GM23338 (cell line): ENCODE results near the gene OR10Z1. TPM values are rescaled to one million over a fixed set of nuclear protein-coding genes. Genes with fewer than 3 reads are reported as not detected.

ENCODE experiments used
- ATAC-seq: fragments of 200-7000 bp; cut with Tn5 transposase; 3 replicates; pipeline ENCODE4 v1.9.1; 2020
- DNase-seq: peaks from one replicate; pipeline ENCODE4 v3.0.0-alpha.2; 2015; ENCODE audit warnings: low spot score
- H2AFZ ChIP-seq: fragments of 200-600 bp; sonication (generic); 2 replicates; pipeline ENCODE4 v1.8.0; 2016; ENCODE audit warnings: antibody characterized with exemption, mild to moderate bottlenecking, moderate library complexity
- H3F3A ChIP-seq: fragments of 200-600 bp; sonication (generic); replicated peaks from 2 replicates; pipeline ENCODE4 v1.8.0; 2017; ENCODE audit warnings: antibody characterized with exemption, mixed run types, low read depth
- H3K27ac ChIP-seq: fragments of 200-600 bp; sonication (generic); 2 replicates; pipeline ENCODE4 v1.6.1; 2016; ENCODE audit warnings: low read depth
- H3K27me3 ChIP-seq: fragments of 200-600 bp; sonication (generic); 2 replicates; pipeline ENCODE4 v1.8.0; 2016; ENCODE audit warnings: mild to moderate bottlenecking, mixed run types, moderate library complexity; ENCODE audit not compliant: insufficient read depth
- H3K36me3 ChIP-seq: fragments of 200-600 bp; sonication (generic); 2 replicates; pipeline ENCODE4 v1.8.0; 2016; ENCODE audit warnings: mild to moderate bottlenecking; ENCODE audit not compliant: insufficient read depth
- H3K4me1 ChIP-seq: fragments of 200-600 bp; sonication (generic); 2 replicates; pipeline ENCODE4 v1.8.0; 2016; ENCODE audit warnings: mild to moderate bottlenecking, moderate library complexity; ENCODE audit not compliant: insufficient read depth
- H3K4me2 ChIP-seq: fragments of 200-600 bp; sonication (generic); 2 replicates; pipeline ENCODE4 v1.7.1; 2017; ENCODE audit warnings: mixed run types
- H3K4me3 ChIP-seq: fragments of 200-600 bp; sonication (generic); 2 replicates; pipeline ENCODE4 v1.6.1; 2016; ENCODE audit warnings: mixed run types
- H3K79me2 ChIP-seq: fragments of 200-600 bp; sonication (generic); replicated peaks from 2 replicates; pipeline ENCODE4 v1.8.0; 2017; ENCODE audit warnings: mild to moderate bottlenecking; ENCODE audit not compliant: insufficient read depth
- H3K9me2 ChIP-seq: fragments of 200-600 bp; sonication (generic); 2 replicates; pipeline ENCODE4 v1.8.0; 2017; ENCODE audit not compliant: insufficient read depth
- H4K20me1 ChIP-seq: fragments of 200-600 bp; sonication (generic); replicated peaks from 2 replicates; pipeline ENCODE4 v1.8.0; 2017; ENCODE audit warnings: mild to moderate bottlenecking; ENCODE audit not compliant: insufficient read depth
- H3K27ac Mint-ChIP-seq: 2 replicates; pipeline ENCODE4 v1.8.0; 2020; ENCODE audit warnings: inconsistent platforms, mild to moderate bottlenecking, moderate library complexity, mixed read lengths
- H3K27me3 Mint-ChIP-seq: 3 replicates; pipeline ENCODE4 v1.8.0; 2022; ENCODE audit warnings: low read depth, mild to moderate bottlenecking, moderate library complexity, mixed read lengths, inconsistent platforms; ENCODE audit not compliant: insufficient read depth, poor library complexity
- H3K36me3 Mint-ChIP-seq: 3 replicates; pipeline ENCODE4 v1.8.0; 2021; ENCODE audit warnings: low read depth, mild to moderate bottlenecking, inconsistent platforms, moderate library complexity, mixed read lengths
- H3K4me1 Mint-ChIP-seq: 3 replicates; pipeline ENCODE4 v1.8.0; 2020; ENCODE audit warnings: mild to moderate bottlenecking, inconsistent platforms, mixed read lengths
- H3K4me3 Mint-ChIP-seq: 3 replicates; pipeline ENCODE4 v1.8.0; 2021; ENCODE audit warnings: moderate library complexity, mild to moderate bottlenecking, inconsistent platforms, mixed read lengths
- H3K9me3 Mint-ChIP-seq: 3 replicates; pipeline ENCODE4 v1.8.0; 2020; ENCODE audit warnings: moderate library complexity, mild to moderate bottlenecking, inconsistent platforms, mixed read lengths
- CTCF ChIP-seq, 2 experiments: fragments of 200-600 bp in 1 of 2; sonication (generic) in 1 of 2; conservative IDR thresholded peaks; 2 replicates each; pipeline versions ENCODE4 v1.5.1 to v1.6.1; 2016 to 2017; ENCODE audit warnings: antibody characterized with exemption in 2 of 2, low read depth in 2 of 2, mild to moderate bottlenecking in 2 of 2, moderate library complexity in 1 of 2
- ETS1 ChIP-seq: IDR thresholded peaks from 2 replicates; pipeline ENCODE4 v1.6.1; 2016; ENCODE audit warnings: antibody characterized with exemption
- EZH2phosphoT487 ChIP-seq: fragments of 200-600 bp; sonication (generic); IDR thresholded peaks from one replicate; pipeline ENCODE4 v1.8.1; 2018; ENCODE audit warnings: antibody characterized with exemption; ENCODE audit not compliant: unreplicated experiment
- NANOG ChIP-seq: IDR thresholded peaks from 2 replicates; pipeline ENCODE4 v1.6.1; 2016; ENCODE audit warnings: antibody characterized with exemption, borderline replicate concordance
- POLR2AphosphoS5 ChIP-seq: IDR thresholded peaks from 2 replicates; pipeline ENCODE4 v1.6.1; 2016; ENCODE audit warnings: antibody characterized with exemption, low read depth
- STAT1 ChIP-seq: IDR thresholded peaks from one replicate; pipeline ENCODE4 v1.6.1; 2016; ENCODE audit warnings: antibody characterized with exemption; ENCODE audit not compliant: unreplicated experiment
- ZNF331 ChIP-seq: fragments of 250-450 bp; sonication (Bioruptor Pico); IDR thresholded peaks from 2 replicates; pipeline ENCODE4 v1.5.0; 2020; ENCODE audit warnings: low read depth, mild to moderate bottlenecking, moderate library complexity
- ZNF462 ChIP-seq: fragments of 250-450 bp; sonication (Bioruptor Pico); IDR thresholded peaks from 2 replicates; pipeline ENCODE4 v1.5.0; 2020; ENCODE audit warnings: mild to moderate bottlenecking, moderate library complexity
- polyA plus RNA-seq: library from polyadenylated mRNA; unstranded; fragments of >200 nt; fragmentation: Nextera tagmentation; extraction: Ambion mirVana; gene quantifications from 2 replicates; pipeline ENCODE4 v1.2.1, GENCODE V29; 2016
- total RNA-seq: library from RNA; depleted of rRNA; stranded (reverse); fragments of >200 nt; shearing (Covaris generic); gene quantifications from 2 replicates; pipeline ENCODE4 v1.2.3, GENCODE V29; 2014

Gene OR10Z1
- total and polyA plus RNA-seq, 2 experiments from 2014 or later: not detected

GRCh38 chr1:158572226-158572625 is 32.8 kb upstream of the OR10Z1 start (continued):
- no peak for TF ChIP-seq ZNF462 (CRISPR knock-in tag)
- no peak for TF ChIP-seq NANOG
- TF ChIP-seq POLR2AphosphoS5: no peak
- no peak for TF ChIP-seq CTCF (conservative IDR thresholded peaks at IDR 0.05; ENCODE audit: low read depth in 2 of 2)
- TF ChIP-seq ETS1: no peak

GRCh38 chr1:158577561-158577960 is 27.5 kb upstream of the OR10Z1 start:
- DNase-seq: no peak
- no peak for ATAC-seq
- TF ChIP-seq STAT1: no peak
- TF ChIP-seq EZH2phosphoT487: no peak
- no peak for TF ChIP-seq ZNF331 (CRISPR knock-in tag)

More at GRCh38 chr1:158577561-158577960, 27.5 kb upstream of the OR10Z1 start:
- Mint-ChIP-seq H3K27ac (no peak overlapping the region), H3K4me3 (no peak overlapping the region), H3K27me3 (peaks cover 1% of the 10 kb centered on the region), H3K36me3 (no peaks in the 10 kb centered on the region), H3K4me1 (no peaks in the 10 kb centered on the region), H3K9me3 (no peaks in the 10 kb centered on the region)
- Histone ChIP-seq H3K9me2 (no peaks in the 10 kb centered on the region), H4K20me1 (no peaks in the 10 kb centered on the region), H3K4me3 (no peak overlapping the region), H2AFZ (no peak overlapping the region), H3K4me2 (no peak overlapping the region), H3K36me3 (no peaks in the 10 kb centered on the region), H3K4me1 (no peaks in the 10 kb centered on the region), H3K27me3 (no peaks in the 10 kb centered on the region), H3K27ac (no peak overlapping the region), H3K79me2 (no peaks in the 10 kb centered on the region), H3F3A (no peaks in the 10 kb centered on the region)
